ENCODE results near the gene EEPD1.

DNA sequence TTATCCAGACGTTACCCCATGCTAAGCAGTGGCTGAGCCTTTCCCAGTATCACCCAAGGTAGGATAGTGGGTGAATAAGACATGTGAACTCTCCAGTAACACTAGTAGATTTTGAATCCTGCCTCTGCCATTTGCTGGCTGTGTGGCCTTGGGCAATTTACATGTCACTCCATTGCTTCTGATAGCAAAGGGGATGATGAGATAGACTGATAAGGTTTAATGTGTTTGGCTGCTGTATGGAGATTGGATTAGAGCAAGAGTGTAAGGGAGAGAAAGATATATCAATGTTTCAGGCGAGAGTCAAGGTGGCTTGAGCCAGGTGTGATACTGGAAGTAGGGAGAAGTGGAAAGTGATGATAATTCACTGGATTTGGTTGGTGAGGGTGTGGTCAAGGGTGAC, 40.1 kb upstream of the EEPD1 start:
- TF ChIP-seq FOXJ3 (CRISPR knock-in tag; IDR thresholded peaks at IDR 0.05): no peak
- TF ChIP-seq RFX5 (IDR thresholded peaks at IDR 0.05; ENCODE audit: low read length): no peak
- TF ChIP-seq CHD2 (IDR thresholded peaks at IDR 0.05; ENCODE audit: low read length, partially characterized antibody): peak; percentile 50
- TF ChIP-seq, protein P1, sequence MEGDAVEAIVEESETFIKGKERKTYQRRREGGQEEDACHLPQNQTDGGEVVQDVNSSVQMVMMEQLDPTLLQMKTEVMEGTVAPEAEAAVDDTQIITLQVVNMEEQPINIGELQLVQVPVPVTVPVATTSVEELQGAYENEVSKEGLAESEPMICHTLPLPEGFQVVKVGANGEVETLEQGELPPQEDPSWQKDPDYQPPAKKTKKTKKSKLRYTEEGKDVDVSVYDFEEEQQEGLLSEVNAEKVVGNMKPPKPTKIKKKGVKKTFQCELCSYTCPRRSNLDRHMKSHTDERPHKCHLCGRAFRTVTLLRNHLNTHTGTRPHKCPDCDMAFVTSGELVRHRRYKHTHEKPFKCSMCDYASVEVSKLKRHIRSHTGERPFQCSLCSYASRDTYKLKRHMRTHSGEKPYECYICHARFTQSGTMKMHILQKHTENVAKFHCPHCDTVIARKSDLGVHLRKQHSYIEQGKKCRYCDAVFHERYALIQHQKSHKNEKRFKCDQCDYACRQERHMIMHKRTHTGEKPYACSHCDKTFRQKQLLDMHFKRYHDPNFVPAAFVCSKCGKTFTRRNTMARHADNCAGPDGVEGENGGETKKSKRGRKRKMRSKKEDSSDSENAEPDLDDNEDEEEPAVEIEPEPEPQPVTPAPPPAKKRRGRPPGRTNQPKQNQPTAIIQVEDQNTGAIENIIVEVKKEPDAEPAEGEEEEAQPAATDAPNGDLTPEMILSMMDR (IDR thresholded peaks at IDR 0.05): no peak
- TF ChIP-seq EZH2phosphoT487 (IDR thresholded peaks at IDR 0.05; ENCODE audit: borderline replicate concordance, low read depth): no peak
- TF ChIP-seq REST (IDR thresholded peaks at IDR 0.05; ENCODE audit: low read depth, low read length): no peak
- 0 out of 2 replicates have a peak, but pooled peaks have one; percentile 22 for TF ChIP-seq MXI1 (IDR thresholded peaks at IDR 0.05; ENCODE audit: low read depth, low read length)
- no peak for TF ChIP-seq JUND (IDR thresholded peaks at IDR 0.05)
- no peak for TF ChIP-seq POLR2AphosphoS5 (IDR thresholded peaks at IDR 0.05; ENCODE audit: low read depth, low read length)
- TF ChIP-seq EP300 (IDR thresholded peaks at IDR 0.05; ENCODE audit: borderline replicate concordance in 1 of 2, low read depth in 1 of 2, low read length in 1 of 2): peak in 1 of 2 experiments; percentile 79; a peak in 2 of 4 replicates
- TF ChIP-seq PBX3 (IDR thresholded peaks at IDR 0.05): no peak

All from SK-N-SH (cell line).